Right atrium auricular region (tissue), 2 donors: ENCODE measurements around the gene AAGAB. TPM values are rescaled to one million over a fixed set of nuclear protein-coding genes. Genes with fewer than 3 reads are reported as not detected.

ENCODE experiments used
- DNase-seq: peaks from one replicate; pipeline ENCODE4 v3.0.0-alpha.2; 2019; ENCODE audit warnings: low spot score
- H3K27ac ChIP-seq, 2 donors: fragments of 200-600 bp; sonication (generic); 1 replicate in 1 of 2; 2 replicates in 1 of 2; pipeline ENCODE4 v1.5.1; 2016 to 2019
- H3K27me3 ChIP-seq, 2 donors: fragments of 200-600 bp; sonication (generic); one replicate each; pipeline versions ENCODE4 v1.5.1 to v1.6.0; 2017 to 2019
- H3K36me3 ChIP-seq: fragments of 200-600 bp; sonication (generic); one replicate; pipeline ENCODE4 v1.5.1; 2016
- H3K4me1 ChIP-seq, 2 donors: fragments of 200-600 bp; sonication (generic); one replicate each; pipeline versions ENCODE4 v1.5.1 to v1.6.0; 2017 to 2019
- H3K4me3 ChIP-seq, 2 donors: fragments of 200-600 bp; sonication (generic); 1 replicate in 1 of 2; 2 replicates in 1 of 2; pipeline ENCODE4 v1.5.1; 2017 to 2019; ENCODE audit warnings: mild to moderate bottlenecking in 1 of 2, moderate library complexity in 1 of 2
- H3K9me3 ChIP-seq, 2 donors: fragments of 200-600 bp; sonication (generic); one replicate each; pipeline ENCODE4 v1.5.1; 2019
- CTCF ChIP-seq, 2 donors: fragments of 200-600 bp; sonication (generic); IDR thresholded peaks; one replicate each; pipeline ENCODE4 v1.5.1; 2019; ENCODE audit warnings: antibody characterized with exemption in 2 of 2
- total RNA-seq, 2 donors: library from RNA; depleted of rRNA; stranded (reverse); fragments of >200 nt; gene quantifications; one replicate each; pipeline ENCODE4 v1.1.0, GENCODE V29; 2016

Gene AAGAB
- total RNA-seq, 2 donors from 2014 or later, result 12.6 to 20.4 TPM

- no peak for TF ChIP-seq CTCF (IDR thresholded peaks at IDR 0.05)
- no peak overlapping the region for H3K4me3 ChIP-seq
- H3K27me3 ChIP-seq, result no peaks in the 10 kb centered on the region
- H3K27ac ChIP-seq, result no peak overlapping the region
- no peaks in the 10 kb centered on the region for H3K36me3 ChIP-seq
- H3K9me3 ChIP-seq, result no peaks in the 10 kb centered on the region
- no peak for DNase-seq
- peaks cover 0 to 11% of the 10 kb centered on the region in 2 donors for H3K4me1 ChIP-seq
These were observed 1.6 kb upstream of the AAGAB start for GRCh38 chr15:67256051-67256450.

- DNase-seq, result no peak
- TF ChIP-seq CTCF (IDR thresholded peaks at IDR 0.05), result no peak
- H3K27ac ChIP-seq, result peak overlapping the region; percentile 83 to 87
These were observed 768 bp downstream of the AAGAB start for GRCh38 chr15:67253549-67254237.

GRCh38 chr15:67253101-67253500 is 1.4 kb downstream of the AAGAB start:
- no peaks in the 10 kb centered on the region for H3K36me3 ChIP-seq
- H3K4me1 ChIP-seq, result peaks cover 0 to 11% of the 10 kb centered on the region in 2 donors
- no peak for DNase-seq
- H3K27ac ChIP-seq, result no peak overlapping the region
- no peak for TF ChIP-seq CTCF (IDR thresholded peaks at IDR 0.05)
- no peak overlapping the region for H3K4me3 ChIP-seq
- H3K9me3 ChIP-seq, result no peaks in the 10 kb centered on the region
- H3K27me3 ChIP-seq, result no peaks in the 10 kb centered on the region

More at GRCh38 chr15:67253549-67254237, 768 bp downstream of the AAGAB start:
- H3K4me1 ChIP-seq, result peaks cover 0 to 11% of the 10 kb centered on the region in 2 donors
- H3K9me3 ChIP-seq, result no peaks in the 10 kb centered on the region
- no peaks in the 10 kb centered on the region for H3K27me3 ChIP-seq
- peak overlapping the region; percentile 84 to 94 for H3K4me3 ChIP-seq
- no peaks in the 10 kb centered on the region for H3K36me3 ChIP-seq

- Histone ChIP-seq H3K4me3 (no peak overlapping the region), H3K9me3 (no peaks in the 10 kb centered on the region), H3K36me3 (no peaks in the 10 kb centered on the region), H3K27me3 (no peaks in the 10 kb centered on the region), H3K27ac (no peak overlapping the region), H3K4me1 (peaks cover 0 to 11% of the 10 kb centered on the region in 2 donors)
- DNase-seq, result no peak
- no peak for TF ChIP-seq CTCF (IDR thresholded peaks at IDR 0.05)
These were observed 3.1 kb downstream of the AAGAB start for GRCh38 chr15:67251318-67251717.

GRCh38 chr15:67249830-67250229 is 4.6 kb downstream of the AAGAB start:
- no peak overlapping the region for H3K27ac ChIP-seq
- H3K4me3 ChIP-seq, result no peak overlapping the region
- peaks cover 0 to 11% of the 10 kb centered on the region in 2 donors for H3K4me1 ChIP-seq
- peaks cover 5% of the 10 kb centered on the region for H3K36me3 ChIP-seq
- no peak for DNase-seq
- H3K9me3 ChIP-seq, result no peaks in the 10 kb centered on the region
- TF ChIP-seq CTCF (IDR thresholded peaks at IDR 0.05), result no peak
- H3K27me3 ChIP-seq, result no peaks in the 10 kb centered on the region
